ENCODE measurements around the gene APOO.
"Not testable (repeated sequence)": the region's sequence is repeated elsewhere in the genome, so short reads cannot be mapped to it uniquely, and the experiment has no call there.

Gene APOO

GRCh38 chrX:23900220-23900797, 7.4 kb downstream of the APOO start:
- no peak for DNase-seq (ENCODE audit: low spot score in 2 of 2)
- ATAC-seq (replicated peaks; ENCODE audit: extremely low read depth, poor library complexity, severe bottlenecking), result no peak
- no peak overlapping the region for H3K27ac Mint-ChIP-seq (ENCODE audit: low read depth)
- H3K27me3 Mint-ChIP-seq, result no peaks in the 10 kb centered on the region
- H3K4me1 Mint-ChIP-seq, result no peaks in the 10 kb centered on the region
- no peaks in the 10 kb centered on the region for H3K9me3 Mint-ChIP-seq
- peaks cover 2% of the 10 kb centered on the region for H3K36me3 Mint-ChIP-seq (ENCODE audit: insufficient read depth)
- H3K4me3 Mint-ChIP-seq, result no peak overlapping the region

DNA sequence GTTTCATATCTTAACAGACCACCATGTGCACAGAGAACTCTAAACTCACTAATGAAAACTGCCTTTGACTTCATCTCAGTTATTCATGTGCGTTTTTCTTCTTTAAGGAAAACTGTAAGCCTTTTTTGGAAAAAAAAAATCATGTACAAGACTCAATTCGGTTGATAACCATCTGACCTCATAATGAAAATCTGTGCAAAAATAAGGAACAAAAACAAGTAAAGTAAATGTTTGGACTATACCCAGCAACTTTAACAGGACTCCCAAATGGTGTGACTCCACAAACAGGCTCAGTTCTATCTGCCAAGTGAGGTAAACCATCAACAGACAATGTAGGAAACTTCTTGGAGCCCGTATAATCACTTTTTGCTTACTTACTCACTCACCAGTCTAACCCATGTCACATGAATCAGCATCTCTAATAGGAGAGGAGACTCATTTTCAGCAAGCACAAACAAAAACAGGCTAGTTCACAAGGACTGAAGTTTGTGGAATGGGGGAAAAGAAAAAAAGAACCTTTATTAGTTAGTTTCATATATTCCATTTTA, 9.3 kb downstream of the APOO start:
- DNase-seq (ENCODE audit: low spot score in 2 of 2) (no peak), ATAC-seq (replicated peaks; ENCODE audit: extremely low read depth, poor library complexity, severe bottlenecking) (no peak)
- Mint-ChIP-seq H3K36me3 (ENCODE audit: insufficient read depth) (no peaks in the 10 kb centered on the region), H3K4me3 (no peak overlapping the region), H3K9me3 (no peaks in the 10 kb centered on the region), H3K4me1 (no peaks in the 10 kb centered on the region), H3K27ac (ENCODE audit: low read depth) (no peak overlapping the region), H3K27me3 (no peaks in the 10 kb centered on the region)

- DNase-seq (ENCODE audit: low spot score in 2 of 2) (no peak), ATAC-seq (replicated peaks; ENCODE audit: extremely low read depth, poor library complexity, severe bottlenecking) (no peak)
- no peaks in the 10 kb centered on the region for H3K9me3 Mint-ChIP-seq
- no peak overlapping the region for H3K4me3 Mint-ChIP-seq
- H3K27ac Mint-ChIP-seq (ENCODE audit: low read depth), result no peak overlapping the region
- no peaks in the 10 kb centered on the region for H3K36me3 Mint-ChIP-seq (ENCODE audit: insufficient read depth)
- no peaks in the 10 kb centered on the region for H3K27me3 Mint-ChIP-seq
- H3K4me1 Mint-ChIP-seq, result no peaks in the 10 kb centered on the region
Measured at GRCh38 chrX:23896981-23897380, 10.8 kb downstream of the APOO start.

- not testable (repeated sequence) for ATAC-seq (replicated peaks; ENCODE audit: extremely low read depth, poor library complexity, severe bottlenecking); H3K27ac Mint-ChIP-seq (ENCODE audit: low read depth); H3K27me3 Mint-ChIP-seq; H3K9me3 Mint-ChIP-seq; H3K4me3 Mint-ChIP-seq; H3K36me3 Mint-ChIP-seq (ENCODE audit: insufficient read depth); DNase-seq (ENCODE audit: low spot score in 2 of 2); H3K4me1 Mint-ChIP-seq
Measured at GRCh38 chrX:23896539-23896938, 11.2 kb downstream of the APOO start.

- not testable (repeated sequence) for H3K4me1 Mint-ChIP-seq, H3K9me3 Mint-ChIP-seq, H3K27me3 Mint-ChIP-seq
Measured at GRCh38 chrX:23894993-23895392, 12.7 kb downstream of the APOO start.

DNA sequence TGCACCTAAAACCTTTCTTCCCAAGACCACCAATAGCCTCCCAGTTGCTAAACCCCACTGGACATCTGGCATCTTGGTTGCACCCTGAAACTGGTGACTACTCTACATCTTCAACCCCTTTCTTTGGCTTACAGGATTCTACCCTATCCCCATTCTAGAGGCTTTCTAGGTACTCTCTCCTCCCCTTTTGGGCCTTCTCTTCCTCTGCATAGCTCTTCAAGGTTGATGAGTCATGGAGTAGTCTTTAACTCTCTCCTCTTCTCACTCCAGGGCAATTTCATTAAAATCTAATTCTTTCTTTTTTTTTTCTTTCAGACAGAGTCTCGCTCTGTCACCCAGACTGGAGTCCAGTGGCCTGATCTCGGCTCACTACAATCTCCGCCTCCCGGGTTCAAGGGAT, 16.8 kb downstream of the APOO start:
- Mint-ChIP-seq H3K4me3 (no peak overlapping the region), H3K4me1 (no peaks in the 10 kb centered on the region), H3K27me3 (no peaks in the 10 kb centered on the region), H3K9me3 (no peaks in the 10 kb centered on the region), H3K27ac (ENCODE audit: low read depth) (no peak overlapping the region), H3K36me3 (ENCODE audit: insufficient read depth) (no peaks in the 10 kb centered on the region)
- ATAC-seq (replicated peaks; ENCODE audit: extremely low read depth, poor library complexity, severe bottlenecking) (no peak), DNase-seq (ENCODE audit: low spot score in 2 of 2) (no peak)

More at GRCh38 chrX:23894993-23895392, 12.7 kb downstream of the APOO start:
- H3K36me3 Mint-ChIP-seq (ENCODE audit: insufficient read depth); DNase-seq (ENCODE audit: low spot score in 2 of 2); H3K27ac Mint-ChIP-seq (ENCODE audit: low read depth); ATAC-seq (replicated peaks; ENCODE audit: extremely low read depth, poor library complexity, severe bottlenecking); H3K4me3 Mint-ChIP-seq: not testable (repeated sequence)

GRCh38 chrX:23888887-23889501, 18.7 kb downstream of the APOO start:
- Mint-ChIP-seq H3K27me3 (no peaks in the 10 kb centered on the region), H3K4me1 (no peaks in the 10 kb centered on the region), H3K4me3 (no peak overlapping the region), H3K9me3 (no peaks in the 10 kb centered on the region), H3K27ac (ENCODE audit: low read depth) (no peak overlapping the region), H3K36me3 (ENCODE audit: insufficient read depth) (no peaks in the 10 kb centered on the region)
- ATAC-seq (replicated peaks; ENCODE audit: extremely low read depth, poor library complexity, severe bottlenecking) (no peak), DNase-seq (ENCODE audit: low spot score in 2 of 2) (no peak)

DNA sequence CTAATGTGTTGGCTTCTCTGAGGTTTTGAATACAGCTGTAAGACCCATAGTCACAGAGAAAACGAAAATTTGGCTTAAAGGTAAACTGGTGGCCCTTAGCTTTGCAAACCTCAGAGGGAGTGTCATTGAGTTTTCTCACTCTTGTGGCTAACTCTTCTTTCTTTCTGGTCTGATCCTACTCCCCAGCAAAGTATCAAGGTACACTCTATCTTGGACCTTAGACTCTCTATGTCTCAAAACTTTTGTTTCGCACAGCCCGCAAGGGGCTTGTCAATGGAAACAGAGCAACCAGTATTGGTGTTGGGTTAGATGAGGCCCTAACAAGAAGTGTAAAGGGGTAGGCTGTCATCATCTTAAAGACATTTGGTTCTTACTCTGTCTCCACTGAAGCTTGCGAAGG, 19.8 kb downstream of the APOO start:
- H3K4me1 Mint-ChIP-seq, result no peaks in the 10 kb centered on the region

DNA sequence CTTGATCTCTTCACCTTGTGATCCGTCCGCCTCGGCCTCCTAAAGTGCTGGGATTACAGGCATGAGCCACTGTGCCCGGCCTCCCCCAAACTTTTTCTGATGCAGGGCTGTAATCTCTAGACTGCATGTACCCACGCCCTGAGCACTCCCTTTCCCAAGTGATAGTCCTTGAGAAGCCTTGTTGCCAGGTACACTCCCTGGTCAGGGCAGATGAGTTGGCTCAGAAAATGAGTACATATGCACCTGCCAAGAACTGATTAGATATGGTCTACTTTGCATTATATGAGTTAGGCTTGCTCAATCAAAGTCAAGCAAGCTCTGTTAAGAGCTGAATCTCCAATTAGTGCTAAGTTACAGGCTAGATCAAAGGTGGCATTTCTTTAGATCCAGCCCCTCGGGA, 20.3 kb downstream of the APOO start:
- DNase-seq (ENCODE audit: low spot score in 2 of 2) (no peak), ATAC-seq (replicated peaks; ENCODE audit: extremely low read depth, poor library complexity, severe bottlenecking) (no peak)
- no peak overlapping the region for H3K27ac Mint-ChIP-seq (ENCODE audit: low read depth)

More for the DNA sequence above, 19.8 kb downstream of the APOO start:
- ATAC-seq (replicated peaks; ENCODE audit: extremely low read depth, poor library complexity, severe bottlenecking), result no peak
- peaks cover 6% of the 10 kb centered on the region for H3K36me3 Mint-ChIP-seq (ENCODE audit: insufficient read depth)
- no peak for DNase-seq (ENCODE audit: low spot score in 2 of 2)
- H3K9me3 Mint-ChIP-seq, result no peaks in the 10 kb centered on the region
- no peak overlapping the region for H3K27ac Mint-ChIP-seq (ENCODE audit: low read depth)
- no peak overlapping the region for H3K4me3 Mint-ChIP-seq
- no peaks in the 10 kb centered on the region for H3K27me3 Mint-ChIP-seq

GRCh38 chrX:23885803-23886202, 21.9 kb downstream of the APOO start:
- no peaks in the 10 kb centered on the region for H3K9me3 Mint-ChIP-seq
- DNase-seq (ENCODE audit: low spot score in 2 of 2) (no peak), ATAC-seq (replicated peaks; ENCODE audit: extremely low read depth, poor library complexity, severe bottlenecking) (no peak)
- H3K36me3 Mint-ChIP-seq (ENCODE audit: insufficient read depth), result peaks cover 7% of the 10 kb centered on the region
- H3K27me3 Mint-ChIP-seq, result no peaks in the 10 kb centered on the region
- H3K4me3 Mint-ChIP-seq, result no peak overlapping the region
- no peaks in the 10 kb centered on the region for H3K4me1 Mint-ChIP-seq
- H3K27ac Mint-ChIP-seq (ENCODE audit: low read depth), result no peak overlapping the region

More for the DNA sequence above, 20.3 kb downstream of the APOO start:
- Mint-ChIP-seq H3K27me3 (no peaks in the 10 kb centered on the region), H3K9me3 (no peaks in the 10 kb centered on the region), H3K4me1 (no peaks in the 10 kb centered on the region), H3K36me3 (ENCODE audit: insufficient read depth) (peaks cover 7% of the 10 kb centered on the region), H3K4me3 (no peak overlapping the region)

- Mint-ChIP-seq H3K9me3 (no peaks in the 10 kb centered on the region), H3K4me3 (no peak overlapping the region), H3K36me3 (ENCODE audit: insufficient read depth) (peaks cover 7% of the 10 kb centered on the region), H3K4me1 (no peaks in the 10 kb centered on the region), H3K27ac (ENCODE audit: low read depth) (peak overlapping the region; percentile 30), H3K27me3 (no peaks in the 10 kb centered on the region)
- DNase-seq (ENCODE audit: low spot score in 2 of 2) (no peak), ATAC-seq (replicated peaks; ENCODE audit: extremely low read depth, poor library complexity, severe bottlenecking) (no peak)
Measured at GRCh38 chrX:23884427-23885024, 23.2 kb downstream of the APOO start.

GRCh38 chrX:23883737-23884354, 23.9 kb downstream of the APOO start:
- H3K27me3 Mint-ChIP-seq, result no peaks in the 10 kb centered on the region
- H3K9me3 Mint-ChIP-seq, result no peaks in the 10 kb centered on the region
- H3K27ac Mint-ChIP-seq (ENCODE audit: low read depth), result peak overlapping the region; percentile 30
- H3K4me1 Mint-ChIP-seq, result no peaks in the 10 kb centered on the region
- DNase-seq (ENCODE audit: low spot score in 2 of 2) (no peak), ATAC-seq (replicated peaks; ENCODE audit: extremely low read depth, poor library complexity, severe bottlenecking) (no peak)
- peaks cover 7% of the 10 kb centered on the region for H3K36me3 Mint-ChIP-seq (ENCODE audit: insufficient read depth)
- no peak overlapping the region for H3K4me3 Mint-ChIP-seq

Measured in central memory CD8-positive, alpha-beta T cell (primary cell).